ENCODE results near the gene TNIP1. TPM values are rescaled to one million over a fixed set of nuclear protein-coding genes. Genes with fewer than 3 reads are reported as not detected.

Gene TNIP1
- total and polyA plus RNA-seq, 2 experiments from 2014 or later, result 57.0 to 64.6 TPM

- H3K79me2 ChIP-seq, result no peaks in the 10 kb centered on the region
- no peaks in the 10 kb centered on the region for H3K9me2 ChIP-seq (replicated peaks; ENCODE audit: insufficient read depth)
- H3K4me2 ChIP-seq, result no peak overlapping the region
- WGBS (ENCODE audit: low lambda C conversion rate, missing lambda C conversion rate), result 76% methylated on average over 2 of the region's 2 CpGs
- H3K36me3 ChIP-seq (replicated peaks; ENCODE audit: insufficient read depth, low read depth), result no peaks in the 10 kb centered on the region
- H3K4me3 ChIP-seq, result no peak overlapping the region
- H3K4me1 ChIP-seq (ENCODE audit: insufficient read depth), result peaks cover 26% of the 10 kb centered on the region
- H3K27me3 ChIP-seq, result no peaks in the 10 kb centered on the region
- H2AFZ ChIP-seq, result no peak overlapping the region
- H4K20me1 ChIP-seq (ENCODE audit: insufficient read depth, poor library complexity, severe bottlenecking), result no peaks in the 10 kb centered on the region
- DNase-seq (ENCODE audit: low spot score), result no peak
- TF ChIP-seq EZH2phosphoT487 (IDR thresholded peaks at IDR 0.05; ENCODE audit: low read depth, severe bottlenecking, unreplicated experiment) (no peak), CTCF (IDR thresholded peaks at IDR 0.05; ENCODE audit: poor library complexity) (peak; percentile 53)
- no peak overlapping the region for H3K27ac ChIP-seq
- H3K9me3 ChIP-seq (ENCODE audit: low read depth), result no peaks in the 10 kb centered on the region
Measured at GRCh38 chr5:151002250-151002649, 78.6 kb downstream of the TNIP1 start.

- Histone ChIP-seq H3K27ac (no peak overlapping the region), H2AFZ (no peak overlapping the region), H3K4me1 (ENCODE audit: insufficient read depth) (peaks cover 18% of the 10 kb centered on the region), H3K4me3 (no peak overlapping the region), H3K4me2 (no peak overlapping the region), H3K27me3 (no peaks in the 10 kb centered on the region), H3K9me2 (replicated peaks; ENCODE audit: insufficient read depth) (no peaks in the 10 kb centered on the region), H4K20me1 (ENCODE audit: insufficient read depth, poor library complexity, severe bottlenecking) (no peaks in the 10 kb centered on the region), H3K36me3 (replicated peaks; ENCODE audit: insufficient read depth, low read depth) (no peaks in the 10 kb centered on the region), H3K79me2 (no peaks in the 10 kb centered on the region), H3K9me3 (ENCODE audit: low read depth) (no peaks in the 10 kb centered on the region)
- no peak for DNase-seq (ENCODE audit: low spot score)
- no peak for TF ChIP-seq EZH2 (IDR thresholded peaks at IDR 0.05; ENCODE audit: borderline replicate concordance)
- TF ChIP-seq CTCF (IDR thresholded peaks at IDR 0.05; ENCODE audit: poor library complexity), result no peak
- no peak for TF ChIP-seq EZH2phosphoT487 (IDR thresholded peaks at IDR 0.05; ENCODE audit: low read depth, severe bottlenecking, unreplicated experiment)
- WGBS (ENCODE audit: low lambda C conversion rate, missing lambda C conversion rate), result 94% methylated on average over 4 of the region's 4 CpGs
Measured at GRCh38 chr5:151001436-151001835, 79.4 kb downstream of the TNIP1 start.

- Histone ChIP-seq H3K4me2 (no peak overlapping the region), H3K27me3 (no peaks in the 10 kb centered on the region), H3K4me1 (ENCODE audit: insufficient read depth) (peaks cover 6% of the 10 kb centered on the region), H3K9me2 (replicated peaks; ENCODE audit: insufficient read depth) (no peaks in the 10 kb centered on the region), H2AFZ (no peak overlapping the region), H3K9me3 (ENCODE audit: low read depth) (no peaks in the 10 kb centered on the region), H3K36me3 (replicated peaks; ENCODE audit: insufficient read depth, low read depth) (no peaks in the 10 kb centered on the region), H3K4me3 (no peak overlapping the region), H4K20me1 (ENCODE audit: insufficient read depth, poor library complexity, severe bottlenecking) (no peaks in the 10 kb centered on the region), H3K27ac (no peak overlapping the region), H3K79me2 (no peaks in the 10 kb centered on the region)
- WGBS (ENCODE audit: low lambda C conversion rate, missing lambda C conversion rate), result 69% methylated on average over 7 of the region's 7 CpGs
- DNase-seq (ENCODE audit: low spot score), result peak; percentile 26
- no peak for TF ChIP-seq EZH2phosphoT487 (IDR thresholded peaks at IDR 0.05; ENCODE audit: low read depth, severe bottlenecking, unreplicated experiment)
Measured at GRCh38 chr5:150999704-151000442, 81.0 kb downstream of the TNIP1 start.

GRCh38 chr5:150993826-150994412 is 86.9 kb downstream of the TNIP1 start:
- Histone ChIP-seq H3K4me2 (no peak overlapping the region), H3K79me2 (no peaks in the 10 kb centered on the region), H3K27me3 (no peaks in the 10 kb centered on the region), H3K9me3 (ENCODE audit: low read depth) (no peaks in the 10 kb centered on the region), H4K20me1 (ENCODE audit: insufficient read depth, poor library complexity, severe bottlenecking) (no peaks in the 10 kb centered on the region), H3K9me2 (replicated peaks; ENCODE audit: insufficient read depth) (no peaks in the 10 kb centered on the region), H2AFZ (no peak overlapping the region), H3K27ac (no peak overlapping the region), H3K4me3 (no peak overlapping the region), H3K4me1 (ENCODE audit: insufficient read depth) (no peaks in the 10 kb centered on the region), H3K36me3 (replicated peaks; ENCODE audit: insufficient read depth, low read depth) (no peaks in the 10 kb centered on the region)
- no peak for TF ChIP-seq EZH2phosphoT487 (IDR thresholded peaks at IDR 0.05; ENCODE audit: low read depth, severe bottlenecking, unreplicated experiment)
- TF ChIP-seq CTCF (IDR thresholded peaks at IDR 0.05; ENCODE audit: poor library complexity), result no peak
- no peak for TF ChIP-seq EZH2 (IDR thresholded peaks at IDR 0.05; ENCODE audit: borderline replicate concordance)
- WGBS (ENCODE audit: low lambda C conversion rate, missing lambda C conversion rate), result 55% methylated on average over 1 of the region's 1 CpG
- DNase-seq (ENCODE audit: low spot score), result no peak
